HG03432 (cell line): ENCODE results near the gene LIX1.
"Not testable (repeated sequence)": the region's sequence is repeated elsewhere in the genome, so short reads cannot be mapped to it uniquely, and the experiment has no call there.

Experiments used
- ATAC-seq: cut with Tn5 transposase; IDR thresholded peaks from one replicate; pipeline ENCODE4 v1.9.1; 2021; ENCODE audit warnings: mild to moderate bottlenecking, moderate library complexity; ENCODE audit not compliant: unreplicated experiment

The LIX1 gene

DNA sequence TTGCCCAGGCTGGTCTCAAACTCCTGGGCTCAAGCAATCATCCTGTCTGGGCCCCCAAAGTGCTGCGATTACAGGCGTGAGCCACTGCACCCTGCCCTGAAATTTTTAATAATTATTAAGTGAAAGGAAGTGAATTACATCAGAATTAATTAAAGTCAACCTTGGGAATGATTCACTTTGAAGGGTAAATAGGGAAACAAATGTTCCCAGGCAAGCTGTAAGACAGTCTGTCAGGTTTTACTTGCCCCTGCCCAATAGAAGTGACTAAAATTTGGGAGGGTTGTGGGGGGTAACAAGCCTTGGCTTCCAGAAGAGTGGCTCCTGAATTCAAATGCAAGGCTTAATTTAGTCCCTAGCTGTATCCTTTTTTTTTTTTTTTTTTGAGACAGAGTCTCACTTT is 1.3 kb upstream of the LIX1 start:
- ATAC-seq = no peak

DNA sequence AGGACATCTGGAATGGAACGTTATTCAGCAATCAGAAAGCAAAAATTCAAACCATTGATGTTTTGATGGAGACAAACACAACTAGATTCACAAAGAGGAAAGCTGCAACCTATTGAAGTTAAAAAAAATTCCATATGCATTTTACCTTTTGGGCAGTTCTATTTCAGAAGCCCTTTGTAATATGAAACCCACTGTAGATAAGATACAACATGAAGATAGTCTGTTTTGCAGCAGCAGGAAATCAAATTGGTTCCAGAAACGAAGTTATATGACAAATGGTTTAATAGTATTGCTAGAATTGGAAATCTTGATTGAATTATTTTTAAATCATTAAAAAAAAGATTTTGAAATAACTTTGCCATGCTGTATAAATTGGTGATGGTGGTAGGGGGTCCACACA is 872 bp downstream of the LIX1 start:
- no peak for ATAC-seq

DNA sequence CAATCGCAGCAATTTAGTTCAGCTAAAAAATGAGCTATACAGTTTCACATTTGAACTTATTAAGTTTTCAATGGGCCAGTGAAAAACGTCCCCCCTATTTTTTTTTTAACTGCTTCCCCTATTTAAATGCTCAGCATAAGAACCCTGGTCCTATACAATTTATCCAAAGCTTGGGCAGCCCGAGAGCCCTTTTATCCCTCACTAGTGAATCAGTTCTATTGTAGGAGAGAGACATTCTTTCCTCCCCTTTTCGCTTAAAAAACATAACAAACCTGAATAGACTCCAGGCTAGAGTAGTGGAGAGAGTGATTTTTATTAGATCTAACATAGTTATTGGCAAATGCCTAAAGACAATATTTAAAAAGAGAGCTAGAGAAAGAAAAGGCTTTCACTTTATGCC is 1.4 kb downstream of the LIX1 start:
- no peak for ATAC-seq

DNA sequence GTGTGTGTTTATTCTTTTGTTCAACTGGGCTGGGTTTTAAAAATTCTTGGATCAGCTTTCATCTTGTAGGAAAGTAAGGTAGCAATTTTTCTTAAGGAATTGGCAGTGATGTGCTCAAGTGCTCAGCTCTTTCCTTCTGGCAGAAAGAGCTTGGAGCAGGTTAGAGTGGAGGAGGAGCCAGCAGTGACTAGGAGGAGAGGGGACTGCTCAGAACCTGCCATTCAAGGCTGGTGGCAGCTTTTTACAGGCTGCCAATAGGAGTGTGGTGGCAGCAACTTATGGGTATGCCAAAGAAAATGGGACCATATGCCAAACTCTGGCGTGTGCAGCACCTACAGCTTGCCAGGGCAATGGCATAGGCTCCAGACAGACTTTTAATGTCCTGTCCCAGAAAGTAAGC is 2.2 kb downstream of the LIX1 start:
- not testable (repeated sequence) for ATAC-seq

DNA sequence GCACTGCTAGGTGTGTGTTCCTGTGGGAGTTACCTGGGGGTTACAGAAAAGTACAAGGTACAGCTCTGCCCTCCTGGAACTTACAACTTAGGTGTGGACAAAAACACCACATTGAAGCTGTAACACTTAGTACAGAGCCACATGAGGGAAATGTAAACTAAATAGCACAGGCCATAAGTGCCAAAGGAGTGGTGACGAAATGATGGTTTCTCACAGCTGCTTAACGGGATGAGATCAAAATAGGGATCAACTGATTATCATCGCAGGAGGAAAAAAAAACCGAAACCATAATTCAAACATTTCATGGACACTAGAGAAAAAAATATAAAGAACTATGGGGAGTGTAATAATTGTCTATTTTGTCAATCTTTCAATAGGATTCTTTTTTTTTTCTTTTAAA is 5.9 kb downstream of the LIX1 start:
- no peak for ATAC-seq

DNA sequence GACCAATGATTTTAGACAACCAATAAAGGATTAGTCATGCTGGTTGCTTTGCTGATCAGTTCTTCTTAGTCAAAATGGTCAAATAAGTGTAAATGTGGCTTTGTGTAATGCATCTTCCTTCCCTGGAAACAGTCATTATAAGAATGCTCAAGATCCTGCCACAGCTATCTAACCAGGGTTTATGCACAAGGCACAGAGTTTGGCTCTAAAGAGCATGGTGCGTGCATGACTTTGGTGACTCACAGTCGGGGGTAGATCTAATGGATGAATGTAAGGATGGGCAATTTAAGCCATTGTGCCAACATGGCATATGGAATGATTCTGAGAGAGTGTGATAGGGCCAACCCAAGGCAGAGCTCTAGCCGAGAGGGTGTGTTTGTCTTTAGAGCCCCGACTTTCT is 6.5 kb downstream of the LIX1 start:
- no peak for ATAC-seq

DNA sequence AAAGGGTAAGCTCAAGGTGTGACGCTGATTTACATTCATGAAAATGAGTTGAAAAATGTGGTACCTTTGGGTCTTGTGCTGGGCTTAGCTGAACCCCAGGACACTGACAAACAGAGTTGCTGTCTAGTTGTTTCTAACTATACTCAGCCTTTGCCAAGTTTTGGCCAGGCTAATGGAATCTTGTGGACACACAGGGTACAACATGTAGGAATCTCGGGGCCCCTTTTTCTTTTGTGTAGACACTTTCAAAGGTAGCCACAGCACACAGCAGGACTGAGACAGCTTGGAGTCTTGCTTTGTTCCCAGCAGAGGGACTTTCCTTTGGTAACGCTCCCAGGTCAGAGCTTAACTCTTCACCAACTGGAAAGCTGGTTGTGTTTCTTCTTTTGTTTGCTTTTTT is 7.8 kb downstream of the LIX1 start:
- no peak for ATAC-seq

DNA sequence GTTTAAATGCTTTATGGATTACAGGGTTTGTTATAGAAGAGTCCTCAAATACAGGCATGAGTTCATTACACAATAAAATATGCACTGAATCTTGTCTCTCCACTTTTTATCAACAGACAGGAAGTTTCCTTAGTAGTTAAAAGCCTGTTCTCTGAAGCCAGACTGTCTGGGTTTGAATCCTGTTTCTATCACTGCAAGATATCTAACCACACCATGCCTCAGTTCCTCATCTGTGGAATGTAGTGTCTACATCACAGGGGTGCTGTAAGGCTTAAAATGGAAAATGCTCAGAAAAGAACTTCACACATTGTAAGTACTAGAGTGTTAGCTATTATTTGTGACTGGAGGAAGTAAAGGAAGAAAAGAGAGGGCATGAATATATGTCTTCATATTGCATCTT is 9.3 kb downstream of the LIX1 start:
- no peak for ATAC-seq

DNA sequence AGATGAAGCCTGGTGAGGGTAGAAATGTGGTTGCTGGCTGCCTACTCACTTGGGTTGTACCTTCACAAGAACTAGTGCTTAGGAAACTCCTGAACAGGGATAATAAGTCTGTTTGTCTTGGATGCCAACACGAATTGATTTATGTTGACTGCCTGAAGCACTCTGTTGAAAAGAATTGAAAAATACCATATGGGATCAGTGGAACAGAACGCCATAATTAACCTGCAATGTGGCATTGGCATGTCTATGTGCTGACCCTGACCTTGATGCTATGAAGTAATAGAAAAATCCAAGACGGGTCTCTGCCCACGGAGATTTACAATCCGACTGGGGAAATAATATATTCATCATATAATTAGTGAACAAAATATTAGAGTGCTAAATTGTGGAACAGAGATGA is 10.5 kb downstream of the LIX1 start:
- no peak for ATAC-seq

DNA sequence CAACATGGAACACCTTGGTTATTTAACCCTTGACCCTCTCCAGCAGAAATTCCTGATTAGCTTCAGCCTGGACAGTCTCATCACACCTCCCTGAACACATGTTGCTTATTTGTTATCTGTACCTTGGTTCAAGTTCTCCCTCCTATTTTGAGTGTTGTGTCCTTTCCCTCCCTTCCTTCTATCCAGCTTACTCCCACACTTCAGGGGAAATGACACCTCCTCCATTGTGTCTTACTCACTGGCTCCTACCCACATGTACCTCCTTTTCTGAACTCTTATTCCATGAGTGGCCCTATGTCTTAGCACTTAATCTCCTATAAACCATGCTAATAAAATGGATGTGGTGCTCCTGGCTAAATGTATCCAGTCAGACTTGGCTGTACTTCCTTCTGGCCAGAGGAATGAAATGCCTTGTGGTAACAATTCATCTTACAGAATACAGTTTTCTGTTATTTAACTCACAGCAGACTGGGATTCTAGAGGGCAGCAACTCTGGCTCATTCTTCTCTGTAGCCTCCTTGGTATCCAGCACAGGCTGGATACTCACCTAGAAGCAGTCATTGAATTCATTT is 11.2 kb downstream of the LIX1 start:
- ATAC-seq = no peak

DNA sequence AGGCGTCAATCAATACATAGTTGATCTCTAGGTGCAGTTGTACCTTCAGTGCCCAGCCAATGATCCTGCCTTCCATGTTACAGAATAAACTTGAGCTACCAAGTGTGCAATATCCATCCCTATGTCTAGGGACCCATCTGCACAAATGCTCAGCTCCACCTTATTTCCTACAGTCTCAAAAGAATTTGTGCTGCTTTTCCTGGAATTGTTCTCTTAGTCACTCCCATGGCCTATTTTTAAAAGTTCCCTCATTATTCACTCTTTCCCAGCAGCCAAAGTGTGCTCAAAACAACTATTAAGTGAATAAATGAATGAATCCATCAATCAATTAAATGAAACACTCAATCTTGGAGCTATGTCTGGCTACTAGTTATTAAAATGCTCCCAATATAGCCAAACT is 14.7 kb downstream of the LIX1 start:
- ATAC-seq = no peak

DNA sequence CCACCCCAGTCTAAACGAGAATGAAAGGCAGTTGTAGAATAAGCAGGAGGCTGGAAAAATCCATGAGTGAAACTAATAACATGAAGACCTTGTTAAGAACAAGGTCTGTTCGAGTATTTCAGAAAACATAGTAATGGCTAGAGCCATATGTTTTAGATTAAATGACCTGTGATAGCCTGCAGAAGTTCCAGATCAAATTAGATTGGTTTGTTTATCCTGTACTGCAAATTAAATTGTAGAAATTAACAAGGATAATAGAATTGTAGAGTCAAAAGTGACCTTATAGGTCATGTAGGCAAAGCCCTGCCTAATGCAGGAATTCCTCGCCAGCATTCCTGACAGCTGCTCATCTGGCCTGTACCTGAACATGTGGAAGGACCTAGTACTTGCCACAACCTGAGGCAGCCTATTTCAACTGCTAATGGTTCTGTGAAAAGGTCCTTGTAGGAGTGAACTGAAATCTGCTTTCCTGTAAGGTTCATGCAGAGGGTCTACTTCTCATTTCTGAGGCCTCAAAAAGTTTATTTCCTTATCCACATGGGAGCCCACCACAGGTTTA is 17.2 kb downstream of the LIX1 start:
- no peak for ATAC-seq

DNA sequence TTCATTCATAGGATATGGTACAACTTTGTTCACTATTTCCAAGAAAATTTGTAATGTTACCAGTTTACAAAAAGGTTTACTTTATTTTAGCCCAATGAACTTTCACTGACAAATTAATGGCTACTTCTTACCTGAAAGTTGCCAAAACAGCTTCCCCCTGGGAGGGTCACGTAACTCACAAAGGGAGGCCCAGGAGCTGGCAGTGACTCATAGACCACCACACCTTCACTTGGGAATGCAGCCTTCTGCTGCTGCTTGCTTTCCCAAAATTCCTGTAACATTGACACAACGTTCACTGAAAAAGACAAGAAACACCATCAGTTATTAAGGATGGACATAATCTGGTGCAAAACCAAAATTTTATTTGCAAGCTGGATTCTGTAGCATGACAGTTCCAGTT is 18.1 kb downstream of the LIX1 start:
- ATAC-seq = no peak

DNA sequence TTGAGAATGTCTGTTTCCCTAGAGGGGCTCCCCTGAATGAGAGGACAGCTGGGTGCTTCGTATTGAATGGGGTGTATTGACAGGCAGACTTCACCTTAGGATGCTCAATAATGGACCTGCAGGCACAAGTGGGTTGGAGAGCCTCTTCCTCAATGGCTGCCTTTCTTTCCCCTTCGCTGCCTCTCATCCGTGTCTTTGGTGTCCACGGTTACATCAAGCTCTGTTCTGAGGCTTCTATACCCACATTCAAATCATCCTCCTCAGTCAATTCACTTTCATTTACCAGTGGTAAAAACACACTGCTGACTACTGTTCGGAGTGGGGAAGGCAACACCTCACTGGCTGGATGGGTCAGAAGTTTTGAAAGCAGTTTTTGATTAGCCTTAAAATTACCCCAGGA is 20.6 kb downstream of the LIX1 start:
- ATAC-seq = no peak

DNA sequence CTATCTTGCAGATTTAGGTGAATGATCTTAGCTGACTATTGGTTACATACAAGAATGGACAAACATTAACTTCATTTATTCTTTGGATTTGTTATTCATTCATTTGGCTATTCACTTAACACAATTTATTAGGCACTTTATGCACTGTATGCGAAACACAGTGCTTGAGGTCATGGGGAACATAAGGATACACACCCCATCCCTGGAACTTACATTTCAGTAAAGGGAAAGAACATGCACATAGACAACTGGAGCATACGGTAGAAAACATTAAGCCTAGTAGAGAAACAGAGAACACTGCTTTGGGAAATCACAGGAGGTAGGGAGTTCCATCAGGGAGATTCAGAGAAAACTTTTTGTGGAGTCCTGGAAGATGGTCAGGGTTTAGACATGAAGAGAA is 22.2 kb downstream of the LIX1 start:
- ATAC-seq = no peak

DNA sequence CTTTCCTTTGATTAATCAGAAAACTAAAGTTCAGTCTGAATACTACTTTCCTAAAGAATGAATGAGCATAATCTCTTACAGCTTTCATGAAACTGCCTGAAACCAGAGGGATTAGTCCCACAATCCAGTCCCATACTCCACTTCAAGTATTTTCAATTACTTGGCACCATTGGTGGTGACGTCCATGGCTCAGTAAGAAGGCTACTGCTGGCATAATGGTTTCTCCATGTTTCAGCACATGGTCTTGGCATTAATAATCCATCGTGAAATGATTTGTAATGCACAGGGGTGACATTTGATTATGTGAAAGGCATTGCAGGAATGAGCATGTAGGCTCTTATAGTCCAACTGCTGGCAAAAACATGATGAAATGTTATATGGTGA is 23.4 kb downstream of the LIX1 start:
- no peak for ATAC-seq

DNA sequence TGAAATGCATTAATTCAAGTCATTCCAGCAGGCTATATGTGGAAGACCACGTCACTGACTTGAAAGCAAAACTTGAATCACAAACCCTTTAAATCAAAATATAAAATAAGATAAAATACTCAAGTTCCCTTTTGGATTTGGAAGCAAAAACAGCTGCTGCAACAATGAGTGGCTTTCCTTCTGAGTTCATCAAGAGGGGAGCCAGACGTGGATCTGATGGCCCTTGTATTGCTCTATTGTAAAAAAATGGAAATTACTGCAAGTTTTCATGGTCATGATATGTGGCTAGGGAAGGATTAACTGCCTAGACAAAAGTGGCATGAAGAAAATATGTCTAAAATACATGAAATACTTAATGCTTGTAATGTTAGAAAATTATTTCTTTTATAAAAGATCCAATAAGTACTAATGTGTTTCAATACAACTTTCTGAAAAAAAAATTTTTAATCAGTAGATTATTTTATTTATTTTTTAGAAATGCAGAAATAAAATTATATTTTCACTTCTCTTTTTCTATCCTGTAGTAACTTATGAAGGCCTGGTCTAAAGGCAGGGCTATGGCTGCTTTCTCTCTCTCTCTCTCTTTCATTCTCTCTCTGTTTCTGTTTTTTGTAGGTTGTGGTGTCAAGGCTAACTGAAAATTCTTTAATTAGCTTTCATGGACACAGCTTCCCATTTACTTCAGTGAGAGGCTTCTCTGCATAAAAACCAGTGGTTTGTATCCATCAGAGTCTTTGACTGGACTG is 24.0 kb downstream of the LIX1 start:
- peak; percentile 87 for ATAC-seq

DNA sequence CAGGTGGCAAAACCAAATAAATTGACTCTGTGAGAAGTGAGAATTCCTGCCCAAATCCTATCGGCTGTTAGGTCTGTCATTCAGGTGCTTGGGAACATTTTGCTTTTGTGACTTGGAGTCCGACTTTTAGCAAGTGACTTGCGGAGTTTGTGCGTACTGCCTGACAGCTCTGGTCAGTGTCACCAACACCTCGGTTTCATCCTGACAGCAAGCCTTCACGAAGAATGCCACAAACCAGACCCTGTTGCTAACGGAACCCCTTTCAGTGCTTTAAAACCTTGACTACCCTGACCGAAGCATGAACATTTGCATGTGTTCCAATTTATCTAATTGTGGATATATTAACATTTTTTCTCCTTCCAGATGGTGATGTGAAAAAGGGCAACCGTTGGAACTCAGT is 26.5 kb downstream of the LIX1 start:
- ATAC-seq = no peak

DNA sequence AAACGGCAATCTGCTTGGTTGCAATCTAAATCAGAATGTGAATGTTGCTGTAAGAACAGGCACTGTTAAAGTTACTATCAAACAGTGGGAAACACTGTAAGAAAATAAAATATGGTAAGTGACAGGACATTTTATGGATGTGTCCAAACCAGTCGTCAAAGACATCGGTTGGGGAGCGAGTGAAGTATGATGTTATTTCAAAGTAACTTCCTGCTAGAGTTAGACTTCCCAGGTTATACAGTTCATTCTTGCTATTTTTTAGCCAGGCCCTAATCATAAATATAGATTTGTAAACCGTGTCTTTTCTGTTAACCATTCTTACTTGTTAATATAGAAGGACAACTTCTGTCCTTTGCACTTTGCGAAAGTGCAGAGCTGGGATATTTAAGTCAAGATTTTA is 30.2 kb downstream of the LIX1 start:
- ATAC-seq = no peak

DNA sequence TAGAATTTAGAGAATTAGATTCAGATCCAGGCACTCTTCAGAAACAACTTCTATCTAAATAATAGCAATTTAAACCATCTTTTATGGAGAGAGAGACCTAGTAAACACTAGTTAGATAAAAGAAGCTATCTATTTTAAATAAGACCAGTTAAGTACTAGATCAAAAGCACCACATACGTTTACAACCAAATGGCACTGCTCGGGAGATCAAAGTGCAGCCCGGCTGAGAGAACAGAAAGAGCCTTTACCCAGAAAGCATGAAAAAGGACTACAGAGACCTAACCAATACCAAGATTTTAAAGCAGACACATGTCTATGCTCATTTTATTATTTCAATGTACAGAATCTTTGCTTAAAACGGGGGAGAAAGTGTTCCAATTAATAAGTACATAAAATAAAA is 30.8 kb downstream of the LIX1 start:
- no peak for ATAC-seq

DNA sequence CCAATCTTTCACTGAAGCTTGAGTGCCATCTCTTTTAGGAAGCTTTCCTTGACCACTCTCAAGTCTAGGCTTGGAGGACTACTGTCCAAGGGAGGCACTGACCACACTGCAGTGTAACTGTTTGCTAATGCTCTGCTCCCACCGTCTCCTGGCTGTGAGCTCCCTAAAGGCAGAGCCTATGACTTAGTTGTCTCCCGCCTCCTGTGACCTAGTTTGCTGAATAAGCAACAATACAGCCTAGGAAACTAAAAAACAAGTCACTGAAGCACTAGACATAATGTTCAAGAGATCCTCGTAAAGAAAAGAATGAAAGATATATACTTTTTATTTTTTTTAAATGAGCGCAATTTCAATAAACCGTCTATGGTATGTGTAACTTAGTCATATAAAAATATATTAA is 31.4 kb downstream of the LIX1 start:
- no peak for ATAC-seq

DNA sequence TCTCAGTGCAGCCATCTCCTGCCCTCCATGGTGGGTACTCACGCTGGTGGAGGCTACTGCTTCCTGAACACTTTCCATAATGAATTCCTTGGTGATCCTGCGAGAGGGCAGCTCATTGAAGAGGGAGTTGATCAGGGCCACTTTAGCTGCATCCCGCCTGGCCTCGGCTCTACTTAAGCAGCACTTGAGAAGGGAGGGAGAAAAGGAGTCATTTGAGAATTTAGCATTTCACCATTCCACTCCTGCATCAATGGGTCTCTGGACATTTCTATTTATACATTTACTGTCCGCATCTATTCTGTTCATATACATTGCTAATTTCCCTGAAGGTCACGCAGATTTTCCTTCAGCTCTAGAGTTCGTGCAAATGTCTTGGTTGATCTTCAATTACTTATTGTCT is 35.1 kb downstream of the LIX1 start:
- ATAC-seq = no peak

DNA sequence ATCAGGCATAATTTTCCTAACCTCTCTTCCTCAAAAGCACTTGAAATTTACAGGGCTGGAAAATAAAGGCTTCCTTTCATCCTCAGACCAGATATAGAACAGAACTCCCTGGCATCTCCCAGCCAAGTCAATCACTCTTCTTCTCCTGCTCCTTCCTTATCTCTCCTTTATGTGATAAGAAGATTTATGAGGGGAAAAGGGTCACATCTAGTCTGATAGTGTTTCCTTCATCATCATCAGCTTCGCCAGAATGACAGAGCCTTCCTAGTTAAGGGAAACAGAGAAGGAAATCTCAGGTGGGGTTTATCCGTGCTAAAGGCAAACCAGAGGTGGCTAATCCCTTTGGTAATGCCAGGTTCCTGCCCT is 36.2 kb downstream of the LIX1 start:
- no peak for ATAC-seq
